H9 (cell line): ENCODE results near the gene OR6J1. TPM values are rescaled to one million over a fixed set of nuclear protein-coding genes. Genes with fewer than 3 reads are reported as not detected.

Experiments used
- DNase-seq: peaks from one replicate; pipeline ENCODE4 v3.0.0-alpha.2; 2017
- H2AFZ ChIP-seq: one replicate; pipeline ENCODE4 v1.6.1; 2013; ENCODE audit warnings: mild to moderate bottlenecking, low read length, control low read depth, moderate library complexity
- H2AK5ac ChIP-seq: 2 replicates; pipeline ENCODE4 v1.6.1; 2013; ENCODE audit warnings: low read length, control low read depth, mixed read lengths; ENCODE audit not compliant: insufficient read length
- H2BK120ac ChIP-seq: one replicate; pipeline ENCODE4 v1.6.1; 2013; ENCODE audit warnings: low read depth, mild to moderate bottlenecking, low read length, control low read depth, inconsistent platforms; ENCODE audit not compliant: poor library complexity, severe bottlenecking
- H2BK12ac ChIP-seq: 2 replicates; pipeline ENCODE4 v1.6.1; 2013; ENCODE audit warnings: low read length, control low read depth, mixed read lengths, low read depth; ENCODE audit not compliant: insufficient read length
- H2BK15ac ChIP-seq: 2 replicates; pipeline ENCODE4 v1.6.1; 2013; ENCODE audit warnings: low read depth, low read length, control low read depth
- H2BK20ac ChIP-seq: one replicate; pipeline ENCODE4 v1.6.1; 2013; ENCODE audit warnings: low read depth, mild to moderate bottlenecking, low read length, control low read depth, inconsistent platforms; ENCODE audit not compliant: poor library complexity, severe bottlenecking
- H2BK5ac ChIP-seq: 2 replicates; pipeline ENCODE4 v1.6.1; 2013; ENCODE audit warnings: low read length, control low read depth, mixed read lengths; ENCODE audit not compliant: insufficient read length
- H3K14ac ChIP-seq: 2 replicates; pipeline ENCODE4 v1.6.1; 2013; ENCODE audit warnings: low read length, control low read depth; ENCODE audit not compliant: insufficient read depth
- H3K18ac ChIP-seq: 2 replicates; pipeline ENCODE4 v1.6.1; 2013; ENCODE audit warnings: low read depth, mild to moderate bottlenecking, mixed read lengths, low read length, control low read depth; ENCODE audit not compliant: insufficient read length
- H3K23ac ChIP-seq: 2 replicates; pipeline ENCODE4 v1.6.1; 2013; ENCODE audit warnings: low read length, control low read depth, mixed read lengths, low read depth; ENCODE audit not compliant: insufficient read length
- H3K23me2 ChIP-seq: 2 replicates; pipeline ENCODE4 v1.6.1; 2013; ENCODE audit warnings: low read depth, mild to moderate bottlenecking, mixed read lengths, low read length, control low read depth; ENCODE audit not compliant: insufficient read length, poor library complexity, severe bottlenecking
- H3K27ac ChIP-seq: 2 replicates; pipeline ENCODE4 v1.5.1; 2013; ENCODE audit warnings: low read length, control low read depth, mixed read lengths, low read depth; ENCODE audit not compliant: insufficient read length
- H3K27me3 ChIP-seq: 2 replicates; pipeline ENCODE4 v1.6.1; 2013; ENCODE audit warnings: low read length, control low read depth, inconsistent platforms; ENCODE audit not compliant: insufficient read depth
- H3K4ac ChIP-seq: 2 replicates; pipeline ENCODE4 v1.6.1; 2013; ENCODE audit warnings: low read depth, mild to moderate bottlenecking, control low read depth, inconsistent platforms, low read length, moderate library complexity
- H3K4me1 ChIP-seq: 2 replicates; pipeline ENCODE4 v1.6.1; 2013; ENCODE audit warnings: low read length, control low read depth, inconsistent platforms; ENCODE audit not compliant: insufficient read depth
- H3K4me2 ChIP-seq: 2 replicates; pipeline ENCODE4 v1.6.1; 2013; ENCODE audit warnings: low read length, control low read depth, mixed read lengths; ENCODE audit not compliant: insufficient read length, insufficient read depth
- H3K56ac ChIP-seq: 2 replicates; pipeline ENCODE4 v1.6.1; 2013; ENCODE audit warnings: low read depth, mild to moderate bottlenecking, mixed read lengths, low read length, control low read depth; ENCODE audit not compliant: insufficient read length
- H3K79me1 ChIP-seq: 2 replicates; pipeline ENCODE4 v1.6.1; 2013; ENCODE audit warnings: low read depth, mild to moderate bottlenecking, moderate library complexity, low read length, control low read depth, inconsistent platforms; ENCODE audit not compliant: insufficient read depth, poor library complexity, severe bottlenecking
- H3K79me2 ChIP-seq: 2 replicates; pipeline ENCODE4 v1.6.1; 2013; ENCODE audit warnings: low read length, control low read depth, inconsistent platforms; ENCODE audit not compliant: insufficient read depth
- H3K9ac ChIP-seq: 2 replicates; pipeline ENCODE4 v1.6.1; 2013; ENCODE audit warnings: low read length, control low read depth, mixed read lengths; ENCODE audit not compliant: insufficient read length; ENCODE audit errors: extremely low read depth
- H3K9me3 ChIP-seq: one replicate; pipeline ENCODE4 v1.6.1; 2013; ENCODE audit warnings: low read depth, low read length, inconsistent platforms; ENCODE audit not compliant: control insufficient read depth
- H3T11ph ChIP-seq: one replicate; pipeline ENCODE4 v1.6.1; 2013; ENCODE audit warnings: mild to moderate bottlenecking, low read length, control low read depth, inconsistent platforms
- H4K20me1 ChIP-seq: one replicate; pipeline ENCODE4 v1.6.1; 2013; ENCODE audit not compliant: control insufficient read depth, insufficient read length, insufficient read depth
- H4K5ac ChIP-seq: 2 replicates; pipeline ENCODE4 v1.6.1; 2013; ENCODE audit warnings: low read depth, mild to moderate bottlenecking, mixed read lengths, low read length, control low read depth; ENCODE audit not compliant: insufficient read length
- H4K8ac ChIP-seq: replicated peaks from 2 replicates; pipeline ENCODE4 v1.6.1; 2013; ENCODE audit warnings: low read length, control low read depth, mixed read lengths, low read depth; ENCODE audit not compliant: insufficient read length
- H4K91ac ChIP-seq: 2 replicates; pipeline ENCODE4 v1.6.1; 2013; ENCODE audit warnings: low read depth, mild to moderate bottlenecking, moderate library complexity, mixed read lengths, low read length, control low read depth; ENCODE audit not compliant: insufficient read length
- H3K27ac Mint-ChIP-seq, 3 experiments: 2 replicates in 2 of 3; 3 replicates in 1 of 3; pipeline ENCODE4 v1.8.0; 2020 to 2021; ENCODE audit warnings: mixed read lengths in 3 of 3, mild to moderate bottlenecking in 1 of 3, moderate library complexity in 1 of 3
- H3K27me3 Mint-ChIP-seq: 2 replicates; pipeline ENCODE4 v1.8.0; 2021; ENCODE audit warnings: low read depth, mild to moderate bottlenecking, moderate library complexity, mixed read lengths
- H3K36me3 Mint-ChIP-seq, 3 experiments: 2 replicates in 2 of 3; 3 replicates in 1 of 3; pipeline ENCODE4 v1.8.0; 2020 to 2021; ENCODE audit warnings: low read depth in 3 of 3, mixed read lengths in 3 of 3; ENCODE audit not compliant: insufficient read depth in 1 of 3
- H3K4me1 Mint-ChIP-seq, 2 experiments: 2 replicates each; pipeline ENCODE4 v1.8.0; 2020; ENCODE audit warnings: mixed read lengths in 2 of 2
- H3K4me3 Mint-ChIP-seq, 2 experiments: 2 replicates in 1 of 2; 3 replicates in 1 of 2; pipeline ENCODE4 v1.8.0; 2020 to 2021; ENCODE audit warnings: mild to moderate bottlenecking in 2 of 2, mixed read lengths in 2 of 2, moderate library complexity in 1 of 2
- H3K9me3 Mint-ChIP-seq, 2 experiments: 2 replicates in 1 of 2; 3 replicates in 1 of 2; pipeline ENCODE4 v1.8.0; 2020; ENCODE audit warnings: mild to moderate bottlenecking in 2 of 2, mixed read lengths in 2 of 2, moderate library complexity in 1 of 2
- CTCF ChIP-seq: fragments of 200-600 bp; sonication (generic); conservative IDR thresholded peaks from 3 replicates; pipeline ENCODE4 v1.8.0; 2021; ENCODE audit warnings: antibody characterized with exemption, mild to moderate bottlenecking
- WGBS: extraction: QIAGEN DNeasy Blood & Tissue Kit; methylation state at CpG from one replicate; pipeline ENCODE4 v1.1.7; 2013; ENCODE audit warnings: missing lambda C conversion rate, low lambda C conversion rate, mixed read lengths; ENCODE audit not compliant: insufficient read length; ENCODE audit errors: extremely low coverage; 5-methylcytosine and 5-hydroxymethylcytosine counted together
- total RNA-seq: library from RNA; stranded (reverse); gene quantifications from 2 replicates; pipeline ENCODE4 v1.2.1, GENCODE V29; 2021

Gene OR6J1
- total RNA-seq, 1 experiment from 2014 or later: not detected

- H4K20me1 ChIP-seq: no peaks in the 10 kb centered on the region
- no peak overlapping the region for H2AFZ ChIP-seq
- WGBS: no CpG with 5 or more reads among the region's 2 CpGs
- H3K4me3 Mint-ChIP-seq: no peak overlapping the region
- no peak overlapping the region for H3K27ac ChIP-seq
- H3K9me3 Mint-ChIP-seq: peaks cover 28 to 38% of the 10 kb centered on the region in 2 experiments
- DNase-seq: no peak
- H3K4me2 ChIP-seq: no peak overlapping the region
- TF ChIP-seq CTCF: no peak
- H3K27ac Mint-ChIP-seq: no peak overlapping the region; a peak in 1 of 7 replicates
- H3T11ph ChIP-seq: no peak overlapping the region
- H3K79me1 ChIP-seq: no peaks in the 10 kb centered on the region
- no peak overlapping the region for H2BK12ac ChIP-seq
- H2BK15ac ChIP-seq: no peak overlapping the region
- H3K9ac ChIP-seq: no peak overlapping the region
- H3K56ac ChIP-seq: no peak overlapping the region
- no peak overlapping the region for H4K5ac ChIP-seq
- H2AK5ac ChIP-seq: no peak overlapping the region
- H3K23me2 ChIP-seq: no peaks in the 10 kb centered on the region
- no peak overlapping the region for H4K8ac ChIP-seq
- H2BK5ac ChIP-seq: no peak overlapping the region
- H3K4ac ChIP-seq: no peak overlapping the region
- no peaks in the 10 kb centered on the region; the same call in 1 of the 2 replicates for H3K4me1 ChIP-seq
- H2BK120ac ChIP-seq: no peak overlapping the region
- no peak overlapping the region for H2BK20ac ChIP-seq
- H4K91ac ChIP-seq: no peak overlapping the region
- no peak overlapping the region for H3K23ac ChIP-seq
- H3K18ac ChIP-seq: no peak overlapping the region
- H3K36me3 Mint-ChIP-seq: peaks cover 4 to 17% (median 6%) of the 10 kb centered on the region in 3 experiments; a peak in 6 of 7 replicates
- no peak overlapping the region for H3K14ac ChIP-seq
- peaks cover 2% of the 10 kb centered on the region; the same call in 1 of the 2 replicates for H3K27me3 Mint-ChIP-seq
- H3K79me2 ChIP-seq: no peaks in the 10 kb centered on the region
- no peaks in the 10 kb centered on the region for H3K27me3 ChIP-seq
- H3K4me1 Mint-ChIP-seq: peaks cover 23 to 25% of the 10 kb centered on the region in 2 experiments
- no peaks in the 10 kb centered on the region for H3K9me3 ChIP-seq
Observed at GRCh38 chr14:22630486-22630885, 13.7 kb downstream of the OR6J1 start.
